Astrocyte (in vitro differentiated cells and primary cell): Measurements from ENCODE around the gene SBF2. TPM values are rescaled to one million over a fixed set of nuclear protein-coding genes. Genes with fewer than 3 reads are reported as not detected.

ENCODE experiments used
- DNase-seq: peaks from one replicate; pipeline ENCODE4 v3.0.0-alpha.2; 2010; ENCODE audit warnings: low read depth
- FAIRE-seq: peaks from 2 replicates; lab custom pipeline; 2011; peaks lifted over from hg19 to GRCh38; lab: Jason Lieb, UNC
- H2AFZ ChIP-seq: 2 replicates; pipeline ENCODE4 v1.6.0; 2012; ENCODE audit warnings: low read depth, low read length, inconsistent platforms
- H3K27ac ChIP-seq: 2 replicates; pipeline ENCODE4 v1.5.1; 2011; ENCODE audit warnings: low read depth, low read length, inconsistent platforms
- H3K27me3 ChIP-seq: 2 replicates; pipeline ENCODE4 v1.6.0; 2011; ENCODE audit warnings: low read length, inconsistent platforms; ENCODE audit not compliant: insufficient read depth
- H3K36me3 ChIP-seq: 2 replicates; pipeline ENCODE4 v1.5.1; 2011; ENCODE audit warnings: low read length, inconsistent platforms; ENCODE audit not compliant: insufficient read depth
- H3K4me1 ChIP-seq: 2 replicates; pipeline ENCODE4 v1.5.1; 2011; ENCODE audit warnings: low read length, inconsistent platforms; ENCODE audit not compliant: insufficient read depth
- H3K4me2 ChIP-seq: 2 replicates; pipeline ENCODE4 v1.6.0; 2012; ENCODE audit warnings: low read length, inconsistent platforms
- H3K4me3 ChIP-seq: 2 replicates; pipeline ENCODE4 v1.5.1; 2011; ENCODE audit warnings: low read depth, mild to moderate bottlenecking, low read length, inconsistent platforms; ENCODE audit not compliant: insufficient read depth
- H3K79me2 ChIP-seq: 2 replicates; pipeline ENCODE4 v1.6.0; 2012; ENCODE audit warnings: mild to moderate bottlenecking, low read length, inconsistent platforms; ENCODE audit not compliant: insufficient read depth
- H3K9ac ChIP-seq: 2 replicates; pipeline ENCODE4 v1.6.0; 2012; ENCODE audit warnings: mild to moderate bottlenecking, low read length, inconsistent platforms
- H3K9me3 ChIP-seq: 2 replicates; pipeline ENCODE4 v1.5.1; 2012; ENCODE audit warnings: low read depth, mild to moderate bottlenecking, low read length, inconsistent platforms; ENCODE audit not compliant: insufficient read depth
- H4K20me1 ChIP-seq: 2 replicates; pipeline ENCODE4 v1.6.0; 2012; ENCODE audit warnings: low read length, inconsistent platforms; ENCODE audit not compliant: insufficient read depth
- H3K27ac Mint-ChIP-seq: one replicate; pipeline ENCODE4 v1.8.0; 2021; ENCODE audit warnings: mild to moderate bottlenecking, mixed read lengths; ENCODE audit not compliant: unreplicated experiment
- H3K27me3 Mint-ChIP-seq: one replicate; pipeline ENCODE4 v1.8.0; 2021; ENCODE audit warnings: low read depth, mixed read lengths; ENCODE audit not compliant: unreplicated experiment
- H3K36me3 Mint-ChIP-seq: one replicate; pipeline ENCODE4 v1.8.0; 2021; ENCODE audit warnings: low read depth, mixed read lengths; ENCODE audit not compliant: unreplicated experiment
- H3K4me1 Mint-ChIP-seq: one replicate; pipeline ENCODE4 v1.8.0; 2021; ENCODE audit warnings: low read depth, mixed read lengths; ENCODE audit not compliant: unreplicated experiment
- H3K4me3 Mint-ChIP-seq: one replicate; pipeline ENCODE4 v1.8.0; 2021; ENCODE audit warnings: mild to moderate bottlenecking, moderate library complexity, mixed read lengths; ENCODE audit not compliant: unreplicated experiment
- H3K9me3 Mint-ChIP-seq: one replicate; pipeline ENCODE4 v1.8.0; 2021; ENCODE audit warnings: mild to moderate bottlenecking, mixed read lengths; ENCODE audit not compliant: unreplicated experiment
- CTCF ChIP-seq: IDR thresholded peaks from 2 replicates; pipeline ENCODE4 v1.5.1; 2011; ENCODE audit warnings: low read depth, mild to moderate bottlenecking, inconsistent platforms, low read length, moderate library complexity; ENCODE audit not compliant: insufficient read depth
- EZH2 ChIP-seq: IDR thresholded peaks from 2 replicates; pipeline ENCODE4 v1.6.1; 2012; ENCODE audit warnings: mild to moderate bottlenecking, low read length, inconsistent platforms; ENCODE audit not compliant: insufficient read depth
- total RNA-seq: library from RNA; stranded (reverse); gene quantifications from 2 replicates; pipeline ENCODE4 v1.2.1, GENCODE V29; 2021

The SBF2 gene
- total RNA-seq, 1 donor from 2014 or later, result 50.0 TPM

DNA sequence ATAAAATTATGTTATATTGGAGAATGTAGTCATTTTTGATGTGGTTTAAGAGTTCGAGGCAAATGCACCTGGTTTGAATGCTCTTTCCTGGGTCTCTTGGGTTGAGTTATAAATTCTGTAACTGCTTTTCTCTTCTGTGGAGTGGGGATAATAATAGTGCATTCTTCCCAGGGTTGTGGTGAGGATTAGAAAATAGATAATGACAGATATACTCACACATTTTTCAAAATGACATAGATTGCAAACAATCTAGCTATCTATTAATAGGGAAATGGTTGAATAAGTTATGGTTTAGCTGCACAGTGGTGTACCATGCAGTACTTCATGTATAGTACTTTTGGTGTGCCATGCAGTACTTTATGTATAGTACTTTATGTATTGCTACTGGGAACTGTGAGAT is 562.8 kb downstream of the SBF2 start:
- Mint-ChIP-seq H3K36me3 (peaks cover 22% of the 10 kb centered on the region), H3K27me3 (no peaks in the 10 kb centered on the region), H3K9me3 (peaks cover 4% of the 10 kb centered on the region), H3K4me3 (no peak overlapping the region), H3K4me1 (peaks cover 6% of the 10 kb centered on the region), H3K27ac (no peak overlapping the region)
- Histone ChIP-seq H3K4me2 (no peak overlapping the region), H3K9ac (no peak overlapping the region), H3K4me3 (no peak overlapping the region), H3K4me1 (peaks cover 9% of the 10 kb centered on the region), H3K9me3 (no peaks in the 10 kb centered on the region), H3K36me3 (peaks cover 25% of the 10 kb centered on the region), H4K20me1 (no peaks in the 10 kb centered on the region), H3K27me3 (no peaks in the 10 kb centered on the region), H3K27ac (no peak overlapping the region), H2AFZ (no peak overlapping the region), H3K79me2 (no peaks in the 10 kb centered on the region)
- no peak for FAIRE-seq
- TF ChIP-seq EZH2 (no peak), CTCF (no peak)
- no peak for DNase-seq

Other genes with a start within 250 kb of the SBF2 start
- 75.9 and 78.7 TPM in 2 replicates for gene ADM, start 10.9 kb upstream of the SBF2 start, total RNA-seq
- gene AMPD3, start 161.0 kb upstream of the SBF2 start, total RNA-seq, result 4.3 and 5.6 TPM in 2 replicates
- gene RNF141, start 247.0 kb upstream of the SBF2 start, total RNA-seq, result 25.4 and 31.2 TPM in 2 replicates